Left renal pelvis (tissue), 4 donors: ENCODE results near the gene PLK1. TPM values are rescaled to one million over a fixed set of nuclear protein-coding genes. Genes with fewer than 3 reads are reported as not detected.
"Not testable (repeated sequence)": the region's sequence is repeated elsewhere in the genome, so short reads cannot be mapped to it uniquely, and the experiment has no call there.

Experiments used
- DNase-seq, 4 donors: peaks; one replicate each; pipeline ENCODE4 v3.0.0-alpha.2; 2013; ENCODE audit warnings: low read depth in 4 of 4, low spot score in 3 of 4
- polyA plus RNA-seq, 4 donors: library from polyadenylated mRNA; unstranded; fragments of 120-200 nt; gene quantifications; one replicate each; pipeline ENCODE4 v1.2.1, GENCODE V29; 2013; ENCODE audit not compliant: insufficient read length in 4 of 4

Gene PLK1
- polyA plus RNA-seq, 4 donors = 19.4 to 27.9 (median 25.4) TPM

DNA sequence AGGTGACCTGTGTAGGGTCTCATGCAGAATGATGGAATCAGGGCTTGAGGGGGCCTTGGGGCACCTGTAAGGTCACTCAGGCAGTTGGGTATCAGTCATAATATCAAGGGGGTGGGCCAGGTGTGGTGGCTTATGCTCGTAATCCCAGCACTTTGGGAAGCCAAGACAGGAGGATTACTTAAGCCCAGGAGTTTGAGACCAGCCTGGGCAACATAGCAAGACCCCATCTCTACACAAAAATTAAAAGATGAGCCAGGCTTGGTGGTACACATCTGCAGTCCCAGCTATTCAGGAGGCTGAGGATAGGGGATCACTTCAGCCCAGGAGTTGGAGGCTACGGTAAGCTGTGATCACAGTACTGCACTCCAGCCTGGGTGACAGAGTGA lies 26.8 kb downstream of the PLK1 start:
- DNase-seq = no peak

DNA sequence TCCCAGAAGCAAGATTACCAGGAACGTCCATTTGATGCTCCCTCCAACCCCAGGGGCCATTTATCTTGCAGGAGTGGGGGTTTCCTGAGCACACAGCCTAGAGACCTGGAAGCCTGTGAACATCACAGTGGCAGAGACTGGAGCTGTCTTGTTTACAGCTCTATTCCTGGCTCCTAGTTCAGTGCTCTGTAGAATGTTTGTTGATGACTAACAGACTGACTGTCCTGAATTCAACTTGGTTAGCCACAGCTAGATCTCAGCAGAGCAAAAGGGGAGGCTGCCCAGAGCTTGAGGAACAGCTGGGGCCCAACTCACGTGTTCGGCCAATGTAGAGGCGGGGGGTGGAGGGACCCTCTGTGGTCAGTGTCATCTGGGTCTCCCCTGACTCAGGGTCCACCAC lies 27.8 kb downstream of the PLK1 start:
- no peak for DNase-seq

DNA sequence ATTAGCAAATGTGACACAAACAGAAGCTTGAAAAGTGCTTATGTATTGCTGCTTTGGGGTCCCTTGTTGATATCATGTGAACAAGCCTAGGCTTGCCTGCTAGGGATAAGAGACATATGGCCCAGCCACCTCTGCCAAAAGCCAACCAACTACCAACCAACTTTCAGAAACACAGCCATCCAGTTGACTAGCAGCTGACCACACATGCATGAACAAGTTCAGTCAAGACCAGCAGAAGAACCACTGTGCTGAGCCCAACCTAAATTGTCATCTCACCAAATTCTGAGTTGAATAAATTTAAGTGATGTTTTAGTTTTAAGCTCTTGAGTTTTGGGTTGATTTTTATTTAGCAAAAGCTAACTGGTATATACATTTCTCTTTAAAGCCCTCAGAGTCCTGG lies 30.8 kb downstream of the PLK1 start:
- DNase-seq = no peak

DNA sequence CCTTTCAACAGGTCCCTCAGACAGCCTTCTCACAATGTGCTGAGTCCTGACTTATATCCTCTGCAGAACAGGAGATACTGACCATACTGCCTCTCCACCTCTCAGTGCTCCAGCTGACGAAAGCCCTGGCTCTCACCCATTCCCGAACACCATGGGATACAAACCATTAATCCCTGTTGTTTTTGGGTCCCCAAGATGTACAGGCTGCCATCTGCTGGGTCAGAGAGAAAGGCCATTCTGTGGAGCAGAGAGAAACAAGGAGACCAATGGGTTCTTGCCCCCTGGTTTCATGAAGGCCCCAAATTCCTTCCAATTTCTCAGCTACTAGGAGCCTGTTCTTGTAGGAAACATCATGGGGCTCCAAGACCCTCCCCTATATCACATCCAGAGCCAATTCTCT lies 31.3 kb downstream of the PLK1 start:
- no peak for DNase-seq

DNA sequence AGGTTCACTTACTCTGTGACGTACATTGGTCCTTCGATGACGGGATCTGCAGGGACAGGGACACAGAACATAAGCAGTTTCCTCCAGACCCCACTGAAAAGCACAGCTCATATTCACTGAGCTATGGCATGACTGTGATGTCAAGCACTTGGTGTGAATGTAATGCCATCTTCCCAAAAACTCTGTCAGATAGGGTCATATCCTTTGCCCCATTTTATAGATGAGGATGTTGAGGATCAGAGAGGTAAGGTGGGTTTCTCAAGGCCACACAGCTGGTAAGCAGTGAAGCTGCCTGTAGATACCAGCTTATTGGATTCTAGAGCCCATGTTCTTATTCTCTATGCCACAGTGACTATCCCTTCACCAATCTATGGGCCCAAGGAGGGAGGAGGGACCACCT lies 31.8 kb downstream of the PLK1 start:
- DNase-seq = no peak

DNA sequence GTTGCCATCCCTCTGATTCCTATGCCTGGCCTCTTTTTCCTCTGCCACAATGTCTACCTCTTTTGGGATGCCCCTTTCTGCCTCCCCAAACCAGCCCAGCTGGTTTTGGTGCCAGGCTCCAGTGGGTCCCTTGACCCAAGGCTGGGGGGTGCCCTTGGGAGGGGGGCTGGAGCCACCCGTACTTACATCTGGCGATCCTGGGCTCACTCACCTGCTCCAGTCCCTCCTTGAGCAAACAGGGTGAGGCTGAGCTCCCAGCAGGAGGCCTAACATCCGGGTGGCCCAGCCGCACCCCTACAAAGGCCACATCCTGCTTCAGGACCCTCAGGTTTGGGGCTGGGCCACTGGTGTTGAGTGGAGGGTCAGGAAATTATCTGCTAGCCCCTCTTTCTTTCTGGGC lies 33.1 kb downstream of the PLK1 start:
- DNase-seq = no peak

DNA sequence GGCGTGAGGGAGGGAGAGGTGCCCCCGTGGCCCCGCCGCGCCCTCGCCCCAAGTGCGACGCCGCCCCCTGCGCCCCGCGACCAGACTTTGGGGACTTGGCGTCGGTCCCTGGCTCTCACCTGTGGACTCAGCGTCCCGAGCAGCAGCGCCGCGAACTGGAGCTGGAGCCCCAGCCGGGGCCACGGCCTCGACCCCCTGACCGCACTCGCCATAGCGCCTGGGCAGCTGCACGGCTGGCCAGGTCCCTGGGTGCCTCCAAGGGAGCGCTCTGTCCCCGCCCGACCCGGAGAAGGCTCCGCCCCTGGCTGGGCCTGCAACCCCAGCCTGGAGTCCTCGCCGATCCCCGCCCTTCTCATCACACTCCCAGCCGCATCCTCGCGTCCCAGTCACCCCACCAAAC lies 34.3 kb downstream of the PLK1 start, which contains the start of gene ERN2:
Gene ERN2 (minus strand): TSS at position 247 of the 400 bp plus-strand sequence. CDS start 35 bp downstream, at position 212.
- no peak for DNase-seq

DNA sequence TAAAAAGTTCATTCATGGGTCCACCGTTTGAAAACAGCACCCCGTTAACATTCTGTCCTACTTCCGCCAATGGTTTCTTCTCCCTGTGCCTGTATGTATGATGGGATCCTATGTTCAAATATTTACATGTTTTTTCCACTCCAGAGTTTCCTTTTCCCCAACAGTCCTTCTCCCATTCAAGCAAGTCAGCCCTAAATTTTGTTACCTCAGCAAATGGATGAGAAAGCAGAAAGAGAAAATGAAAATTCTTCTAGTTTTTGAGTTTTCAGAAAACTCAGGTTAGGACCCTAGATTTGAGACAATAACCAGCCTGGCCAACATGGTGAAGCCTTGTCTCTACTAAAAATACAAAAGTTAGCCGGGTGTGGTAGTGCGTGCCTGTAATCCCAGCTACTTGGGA lies 37.8 kb downstream of the PLK1 start:
- DNase-seq = no peak

DNA sequence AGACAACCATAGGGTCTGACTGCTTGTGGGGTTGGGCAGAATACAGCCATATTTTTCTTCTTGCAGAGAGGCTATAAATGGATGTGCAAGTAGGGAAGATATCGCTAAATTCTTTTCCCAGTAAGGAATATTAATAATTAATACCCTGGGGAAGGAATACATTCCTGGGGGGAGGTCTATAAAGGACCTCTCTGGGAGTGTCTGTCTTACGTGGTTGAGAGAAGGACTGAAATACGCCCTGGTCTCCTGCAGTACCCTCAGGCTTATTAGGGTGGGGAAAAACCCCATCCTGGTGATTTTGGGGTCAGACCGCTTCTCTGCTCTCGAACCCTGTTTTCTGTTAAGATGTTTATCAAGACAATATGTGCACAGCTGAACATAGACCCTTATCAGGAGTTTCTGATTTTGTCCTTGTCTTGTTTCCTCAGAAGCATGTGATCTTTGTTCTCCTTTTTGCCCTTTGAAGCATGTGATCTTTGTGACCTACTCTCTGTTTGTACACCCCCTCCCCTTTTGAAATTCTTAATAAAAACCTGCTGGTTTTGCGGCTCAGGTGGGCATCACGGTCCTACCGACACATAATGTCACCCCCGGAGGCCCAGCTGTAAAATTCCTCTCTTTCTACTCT lies 44.0 kb downstream of the PLK1 start:
- not testable (repeated sequence) for DNase-seq

DNA sequence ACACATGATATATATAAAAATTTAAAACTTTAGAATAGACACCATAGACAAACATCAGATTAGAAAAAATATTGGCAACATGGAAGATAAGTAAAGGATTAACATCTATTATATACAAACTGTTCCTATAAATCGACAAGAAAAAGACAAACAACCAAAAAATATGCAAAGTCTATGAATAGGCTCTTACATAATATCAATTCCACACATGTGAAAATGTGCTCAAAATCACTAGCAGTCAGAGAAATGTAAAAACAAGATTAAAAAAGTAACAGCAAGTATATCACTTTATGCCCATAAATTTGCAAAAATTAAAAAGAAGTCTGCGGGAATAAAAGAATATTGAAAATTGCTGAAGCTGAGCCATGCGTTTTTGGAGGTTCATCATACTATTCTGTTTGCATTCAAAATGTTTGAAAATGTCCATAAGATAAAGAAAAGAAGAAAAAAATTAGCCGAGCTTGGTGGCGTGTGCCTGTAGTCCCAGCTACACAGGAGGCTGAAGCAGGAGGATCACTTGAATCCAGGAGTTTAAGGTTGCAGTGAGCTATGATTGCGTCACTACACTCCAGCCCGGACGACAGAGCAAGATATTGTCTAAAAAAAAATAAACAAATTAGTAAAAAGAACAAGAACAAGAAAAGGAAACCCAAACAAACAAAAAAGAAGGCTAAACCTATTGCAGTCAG lies 45.6 kb downstream of the PLK1 start:
- no peak for DNase-seq

DNA sequence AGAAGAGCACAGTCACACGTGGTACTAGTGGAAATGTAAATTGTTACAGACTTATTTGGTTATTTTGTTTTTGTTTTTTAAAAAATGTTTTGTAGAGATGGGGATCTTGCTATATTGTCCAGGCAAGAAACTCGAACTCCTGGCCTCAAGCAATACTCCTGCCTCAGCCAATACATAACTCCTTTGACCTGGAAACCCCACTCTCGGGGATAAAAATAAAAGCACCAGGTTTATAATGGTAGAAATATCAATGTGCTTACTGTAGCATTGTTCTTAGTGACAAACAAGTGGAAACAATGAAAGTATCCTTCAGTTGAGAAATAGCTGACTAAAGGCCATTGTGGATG lies 46.1 kb downstream of the PLK1 start:
- DNase-seq = no peak

DNA sequence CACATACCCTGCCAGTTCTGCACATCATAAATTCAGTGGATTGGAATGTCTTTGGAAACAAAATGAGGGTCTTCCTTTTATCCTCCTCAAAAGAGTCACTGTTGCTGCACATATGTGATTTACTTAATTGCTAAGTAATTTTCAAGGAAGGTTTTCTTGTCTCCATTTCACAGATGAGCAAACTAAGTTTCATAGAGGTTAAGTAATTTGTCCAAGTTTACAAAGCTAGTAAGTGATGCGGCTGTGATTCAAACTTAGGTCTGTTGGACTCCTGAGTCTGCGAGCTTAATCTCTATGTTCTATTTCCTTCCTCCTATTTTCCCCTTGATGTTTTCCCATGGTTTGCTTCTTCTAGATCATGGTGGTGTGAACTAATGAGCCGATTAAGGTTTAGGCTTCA lies 48.0 kb downstream of the PLK1 start:
- DNase-seq = no peak

DNA sequence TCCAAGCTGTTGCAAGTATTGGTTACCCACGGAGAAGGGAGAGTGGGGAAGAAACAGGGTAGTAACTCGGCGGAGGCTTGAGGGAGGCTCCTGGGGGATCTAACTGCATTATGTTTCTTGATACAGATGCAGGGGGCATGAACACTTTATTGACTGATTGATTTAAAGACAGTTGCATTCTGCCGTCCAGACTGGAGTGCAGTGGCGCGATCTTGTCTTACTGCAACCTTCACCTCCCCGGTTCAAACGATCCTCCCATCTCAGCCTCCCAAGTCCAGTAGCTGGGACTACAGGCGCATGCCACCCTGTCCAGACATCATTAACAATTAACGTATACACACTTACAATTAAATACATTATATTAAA lies 49.4 kb downstream of the PLK1 start:
- no peak for DNase-seq

DNA sequence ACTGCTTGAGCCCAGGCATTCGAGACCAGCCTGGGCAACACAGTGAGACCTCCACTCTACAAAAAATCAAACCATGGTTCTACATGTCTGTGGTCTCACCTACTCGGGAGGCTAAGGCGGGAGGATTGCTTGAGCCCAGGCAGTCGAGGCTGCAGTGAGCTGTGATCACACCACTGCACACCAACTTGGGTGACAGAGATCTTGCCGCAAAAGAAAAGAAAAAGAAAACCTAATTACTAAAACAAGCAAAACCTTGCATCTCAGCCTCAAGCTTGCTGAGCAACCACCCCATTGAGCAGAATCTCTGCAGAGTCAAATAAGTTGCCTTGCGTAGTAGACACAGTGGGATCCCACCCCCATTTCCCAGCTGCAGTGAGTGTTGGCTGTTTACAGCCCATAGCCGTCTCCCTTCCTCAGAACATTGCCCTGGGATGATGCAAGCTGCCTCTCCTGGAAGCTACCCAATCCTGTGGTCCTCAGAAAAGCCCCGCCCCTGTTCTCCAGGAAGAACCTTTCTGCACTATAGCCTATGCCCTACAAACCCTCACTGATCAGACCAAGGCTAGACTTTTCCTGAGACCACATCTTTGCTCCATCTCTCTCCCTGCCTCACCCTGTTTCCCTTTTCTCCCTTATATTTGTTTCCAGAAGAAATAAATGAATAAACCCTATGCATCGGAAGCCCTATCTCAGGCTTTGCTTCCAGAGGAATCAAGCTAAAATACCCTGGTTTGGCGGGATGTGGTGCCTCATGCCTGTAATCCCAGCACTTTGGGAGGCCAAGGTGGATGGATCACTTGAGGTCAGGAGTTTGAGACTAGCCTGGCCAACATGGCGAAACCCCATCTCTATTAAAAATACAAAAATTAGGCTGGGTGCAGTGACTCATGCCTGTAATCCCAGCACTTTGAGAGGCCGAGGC lies 51.1 kb downstream of the PLK1 start:
- DNase-seq = no peak

DNA sequence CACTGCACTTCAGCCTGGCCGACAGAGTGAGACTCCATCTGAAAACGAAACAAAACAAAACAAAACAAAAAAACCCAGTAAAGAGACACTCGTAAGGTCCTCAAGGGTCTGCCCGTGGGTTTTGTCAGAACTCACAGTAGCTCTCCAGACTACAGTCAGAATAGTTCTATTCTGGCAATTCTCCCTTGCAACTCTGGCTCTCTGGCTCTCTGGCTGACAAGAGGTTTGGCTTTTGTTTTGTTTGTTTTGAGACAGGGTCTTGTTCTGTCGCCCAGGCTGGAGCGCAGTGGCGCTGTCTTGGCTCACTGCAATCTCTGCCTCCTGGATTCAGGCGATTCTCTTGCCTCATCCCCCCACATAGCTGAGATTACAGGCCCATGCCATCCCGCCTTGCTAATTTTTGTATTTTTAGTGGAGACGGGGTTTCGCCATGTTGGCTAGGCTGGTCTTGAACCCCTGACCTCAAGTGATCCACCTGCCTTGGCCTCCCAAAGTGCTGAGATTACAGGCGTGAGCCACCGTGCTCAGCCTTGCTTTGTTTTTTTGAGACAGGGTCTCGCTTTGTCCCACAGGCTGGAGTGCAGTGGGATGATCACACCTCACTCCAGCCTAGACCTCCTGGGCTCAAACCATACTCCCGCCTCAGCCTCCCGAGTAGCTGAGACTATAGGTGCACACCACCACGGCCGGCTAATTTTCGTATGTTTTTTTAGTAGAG lies 55.6 kb downstream of the PLK1 start:
- no peak for DNase-seq

DNA sequence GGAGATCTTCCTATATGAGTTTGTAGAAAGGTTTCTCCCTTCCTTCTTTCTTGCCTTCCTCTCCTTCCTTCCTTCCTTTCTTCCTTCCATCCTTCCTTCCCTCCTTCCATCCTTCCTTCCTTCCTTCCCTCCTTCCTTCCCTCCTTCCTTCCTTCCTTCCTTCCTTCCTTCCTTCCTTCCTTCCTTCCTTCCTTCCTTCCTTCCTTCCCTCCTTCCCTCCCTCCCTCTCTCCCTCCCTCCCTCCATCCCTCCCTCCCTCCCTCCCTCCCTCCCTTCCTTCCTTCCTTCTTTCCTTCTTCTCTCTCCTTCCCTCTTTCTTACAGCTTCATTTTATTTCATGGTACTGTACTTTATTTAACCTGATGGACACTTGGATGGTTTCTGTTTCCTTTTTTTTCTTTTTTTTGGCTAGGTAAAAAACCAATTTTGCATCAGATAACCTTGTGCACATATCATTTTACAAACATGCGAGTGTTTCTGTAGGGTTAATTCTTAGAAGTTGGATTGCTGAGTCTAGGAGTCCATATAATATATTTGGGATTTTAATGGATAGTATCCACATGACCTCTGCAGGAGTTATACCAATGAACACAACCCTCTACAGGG lies 58.8 kb downstream of the PLK1 start:
- not testable (repeated sequence) for DNase-seq

DNA sequence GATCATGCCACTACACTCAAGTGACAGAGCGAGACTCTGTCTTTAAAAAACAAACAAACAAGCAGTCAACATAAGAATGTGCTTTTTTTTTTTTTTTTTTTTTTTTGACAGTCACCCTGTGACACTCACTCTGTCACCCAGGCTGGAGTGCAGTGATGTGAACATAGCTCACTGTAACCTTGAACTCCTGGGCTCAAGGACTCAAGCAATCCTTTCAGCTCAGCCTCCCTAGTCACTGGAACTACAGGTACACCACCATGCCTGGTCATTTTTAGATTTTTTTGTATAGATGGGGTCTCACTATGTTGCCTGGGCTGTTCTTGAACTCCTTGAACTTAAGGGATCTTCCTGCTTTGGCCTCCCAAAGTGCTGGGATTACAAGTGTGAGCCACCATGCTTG lies 60.8 kb downstream of the PLK1 start:
- no peak for DNase-seq
